Measurements from ENCODE around the gene MTERF4. TPM values are rescaled to one million over a fixed set of nuclear protein-coding genes. Genes with fewer than 3 reads are reported as not detected.

The MTERF4 gene
- total RNA-seq, 1 experiment from 2014 or later, result 37.6 TPM

- no peak for DNase-seq (ENCODE audit: low spot score)
These were observed 31.3 kb upstream of the MTERF4 start for GRCh38 chr2:241133436-241133820.

DNA sequence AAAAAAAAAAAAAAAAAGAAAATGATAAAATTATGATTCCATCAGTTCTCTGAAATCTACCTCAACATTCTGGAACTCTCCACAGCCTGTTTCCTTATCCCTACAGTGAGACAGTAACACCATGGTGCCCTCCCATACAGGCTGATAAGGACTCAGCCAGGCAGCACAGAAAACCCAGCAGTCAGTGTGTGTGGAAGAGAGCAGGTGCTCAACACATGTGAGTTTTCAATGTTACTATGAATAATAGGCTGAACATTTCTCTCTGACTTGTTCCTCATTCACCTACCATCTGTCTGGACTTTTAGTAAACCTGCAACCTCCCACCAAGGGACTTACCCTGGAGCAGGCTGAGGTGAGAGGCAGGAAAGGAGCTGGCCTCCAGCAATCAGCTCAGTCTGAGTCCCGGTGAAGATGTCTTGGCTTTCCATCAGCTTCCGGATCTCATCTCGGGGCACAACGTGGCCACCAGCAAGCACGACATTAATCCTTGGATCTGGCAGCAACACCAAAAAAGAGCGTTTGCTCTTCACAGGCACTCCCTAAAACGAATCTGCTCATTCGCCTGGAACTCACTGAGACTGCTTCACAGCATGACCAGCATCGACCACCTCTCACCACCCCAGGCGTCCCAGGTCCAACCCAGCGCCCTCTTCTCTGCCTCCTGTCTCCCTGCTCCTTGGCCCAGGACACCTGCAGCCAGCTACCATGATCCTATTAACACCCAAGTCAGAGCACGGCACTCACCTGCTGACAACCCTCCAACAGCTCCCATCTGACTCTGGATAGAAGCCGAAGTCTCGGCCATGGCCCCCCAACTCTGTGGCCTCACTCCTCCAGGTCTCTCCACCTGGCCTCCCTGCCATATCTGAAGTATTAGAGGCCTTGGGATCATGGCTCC lies 30.7 kb upstream of the MTERF4 start:
- no peak for DNase-seq (ENCODE audit: low spot score)

DNA sequence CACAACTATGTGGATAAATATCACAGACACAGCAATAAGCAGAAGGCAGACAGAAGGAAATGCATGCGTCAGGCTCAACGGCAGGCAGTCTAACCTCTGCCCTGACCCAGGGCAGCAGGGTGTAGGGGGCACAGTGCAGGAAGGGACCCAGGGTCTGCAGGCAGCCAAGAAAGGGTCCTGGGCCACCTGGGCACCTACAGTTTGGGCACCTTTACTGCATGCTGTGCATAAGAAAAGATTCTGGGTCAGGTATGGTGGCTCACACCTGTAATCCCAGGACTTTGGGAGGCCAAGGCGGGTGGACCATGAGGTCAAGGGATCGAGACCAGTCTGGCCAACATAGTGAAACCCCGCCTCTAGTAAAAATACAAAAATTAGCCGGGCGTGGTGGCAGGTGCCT lies 29.4 kb upstream of the MTERF4 start:
- no peak for DNase-seq (ENCODE audit: low spot score)

DNA sequence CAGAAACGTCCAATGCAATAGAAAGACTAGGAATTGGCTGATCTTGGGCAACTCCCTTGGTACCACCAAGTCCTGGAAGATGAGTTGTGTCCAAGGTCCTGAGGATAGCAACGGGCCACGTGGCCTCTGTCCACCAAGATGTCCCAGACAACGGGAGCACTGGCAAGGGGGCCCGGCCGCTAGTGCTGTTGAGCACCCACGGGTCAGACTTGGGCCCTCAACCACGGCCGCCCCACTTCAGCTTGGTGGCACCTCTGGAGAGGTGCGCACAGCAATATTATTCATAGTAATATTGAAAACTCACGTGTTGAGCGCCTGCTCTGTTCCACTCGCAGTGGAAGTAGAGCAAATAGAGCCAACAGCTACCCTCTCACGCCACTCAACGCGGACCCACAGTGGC lies 28.2 kb upstream of the MTERF4 start:
- DNase-seq (ENCODE audit: low spot score), result no peak

DNA sequence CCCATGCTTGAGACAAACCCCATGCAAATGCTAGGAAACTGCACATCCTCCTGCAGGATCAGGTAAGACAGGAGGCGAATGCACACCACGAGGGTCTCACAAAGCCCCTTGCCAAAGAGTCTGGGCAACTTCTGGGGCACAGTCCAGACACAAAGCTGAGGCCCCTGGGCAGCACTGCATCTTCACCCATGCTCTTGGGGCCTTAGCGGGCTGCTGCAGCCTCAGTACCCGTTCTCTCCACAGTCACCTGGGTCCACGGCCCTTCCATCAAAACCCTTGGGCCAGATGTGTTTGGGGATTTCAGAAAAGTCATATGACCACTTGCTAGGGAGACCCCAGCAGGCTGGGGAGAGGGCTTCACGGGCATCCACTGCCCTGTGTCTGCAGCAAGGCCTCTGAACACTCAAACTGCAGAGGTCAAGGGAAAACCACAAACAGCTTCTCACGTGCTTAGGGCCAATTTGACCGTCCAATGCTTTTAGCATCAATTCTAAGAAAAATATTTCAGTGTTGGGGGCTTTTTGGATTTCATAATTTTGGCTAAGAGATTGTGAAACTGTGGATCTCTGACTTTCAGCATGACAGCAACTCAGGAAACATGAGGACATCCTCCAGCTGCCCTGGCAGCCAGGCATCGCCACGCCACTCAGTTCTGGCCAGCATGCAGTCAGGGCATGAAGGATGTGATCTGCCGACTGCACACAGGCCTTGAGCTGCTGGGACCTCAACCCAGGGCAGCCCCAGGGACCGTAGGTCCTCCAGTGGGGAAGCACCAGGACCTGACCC lies 27.2 kb upstream of the MTERF4 start:
- DNase-seq (ENCODE audit: low spot score), result no peak

DNA sequence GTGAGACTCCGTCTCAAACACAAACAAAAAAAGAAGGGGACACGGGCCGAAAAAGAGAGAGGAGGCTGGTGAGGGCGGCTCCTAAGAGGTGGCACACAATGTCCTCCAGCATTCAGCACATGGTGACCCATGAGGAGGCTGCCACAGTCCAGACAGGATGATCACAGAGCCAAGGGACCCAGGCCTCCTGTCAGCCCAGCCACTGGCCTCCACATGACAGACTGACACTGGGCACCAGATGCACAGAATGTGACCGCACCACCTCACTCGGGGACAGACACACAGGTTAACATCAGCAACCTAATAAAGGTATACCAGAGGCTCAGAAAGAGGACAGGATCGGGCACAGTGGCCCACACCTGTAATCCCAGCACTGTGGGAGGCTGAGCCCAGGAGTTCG lies 26.2 kb upstream of the MTERF4 start:
- no peak for DNase-seq (ENCODE audit: low spot score)

DNA sequence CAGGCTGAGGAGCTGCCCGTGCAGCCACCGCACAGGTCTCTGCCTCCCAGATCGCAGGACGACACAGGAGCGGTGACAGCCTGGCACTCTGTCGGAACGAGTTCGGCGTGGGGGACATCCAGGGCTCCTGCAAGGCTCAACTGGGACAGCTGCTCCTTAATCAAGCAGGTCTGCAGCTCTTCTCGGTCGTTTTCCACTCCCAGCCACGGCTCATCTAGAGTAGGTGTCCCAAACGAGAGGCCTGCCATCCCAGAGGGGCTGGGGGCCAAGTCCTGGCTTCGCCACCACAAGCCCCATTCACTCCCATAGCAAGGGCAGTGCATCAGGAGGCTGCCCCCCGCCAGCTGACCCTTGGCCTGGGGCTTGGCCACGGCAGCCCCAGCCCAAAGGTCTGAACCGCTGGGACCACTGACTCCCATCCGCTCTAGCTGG lies 24.7 kb upstream of the MTERF4 start:
- no peak for DNase-seq (ENCODE audit: low spot score)

DNA sequence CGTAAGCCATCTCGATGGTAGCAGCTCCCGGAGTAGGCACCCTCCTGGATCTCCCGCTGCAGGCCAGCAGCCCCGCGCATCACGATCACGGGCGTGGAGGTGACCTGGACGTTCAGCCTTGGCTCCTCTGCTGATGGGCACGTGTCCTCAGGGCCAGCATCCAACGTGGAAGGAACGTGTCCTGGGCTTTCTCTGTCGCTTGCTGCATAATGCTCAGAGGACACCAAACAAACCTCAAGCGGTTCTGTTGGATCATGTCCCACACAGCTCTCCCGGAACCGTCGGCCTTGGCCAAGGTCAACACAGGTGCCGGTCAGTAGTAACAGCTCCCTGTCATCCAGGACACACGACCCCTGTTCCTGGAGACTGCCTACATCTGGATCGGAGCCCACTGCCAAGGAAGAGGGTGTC lies 24.1 kb upstream of the MTERF4 start:
- DNase-seq (ENCODE audit: low spot score), result no peak

DNA sequence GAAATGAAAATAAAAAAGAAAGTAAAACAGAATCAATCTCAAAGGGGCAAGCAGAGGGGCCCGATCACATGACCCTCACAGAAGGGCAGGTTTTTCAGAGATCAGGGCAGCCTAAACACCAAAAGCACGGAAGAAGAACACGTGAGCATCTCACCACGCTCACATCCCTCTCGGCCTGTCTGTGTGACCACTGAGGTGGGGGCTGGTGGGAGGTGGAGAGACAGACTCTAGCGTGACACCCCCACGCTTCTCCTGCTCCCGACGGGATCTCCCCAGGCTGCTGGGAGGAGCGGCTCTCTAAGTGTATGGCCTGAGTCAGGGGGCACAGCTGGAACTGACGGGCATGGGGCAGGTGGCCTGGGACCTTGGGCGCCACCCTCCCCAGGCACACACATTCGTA lies 23.5 kb upstream of the MTERF4 start:
- DNase-seq (ENCODE audit: low spot score), result no peak

DNA sequence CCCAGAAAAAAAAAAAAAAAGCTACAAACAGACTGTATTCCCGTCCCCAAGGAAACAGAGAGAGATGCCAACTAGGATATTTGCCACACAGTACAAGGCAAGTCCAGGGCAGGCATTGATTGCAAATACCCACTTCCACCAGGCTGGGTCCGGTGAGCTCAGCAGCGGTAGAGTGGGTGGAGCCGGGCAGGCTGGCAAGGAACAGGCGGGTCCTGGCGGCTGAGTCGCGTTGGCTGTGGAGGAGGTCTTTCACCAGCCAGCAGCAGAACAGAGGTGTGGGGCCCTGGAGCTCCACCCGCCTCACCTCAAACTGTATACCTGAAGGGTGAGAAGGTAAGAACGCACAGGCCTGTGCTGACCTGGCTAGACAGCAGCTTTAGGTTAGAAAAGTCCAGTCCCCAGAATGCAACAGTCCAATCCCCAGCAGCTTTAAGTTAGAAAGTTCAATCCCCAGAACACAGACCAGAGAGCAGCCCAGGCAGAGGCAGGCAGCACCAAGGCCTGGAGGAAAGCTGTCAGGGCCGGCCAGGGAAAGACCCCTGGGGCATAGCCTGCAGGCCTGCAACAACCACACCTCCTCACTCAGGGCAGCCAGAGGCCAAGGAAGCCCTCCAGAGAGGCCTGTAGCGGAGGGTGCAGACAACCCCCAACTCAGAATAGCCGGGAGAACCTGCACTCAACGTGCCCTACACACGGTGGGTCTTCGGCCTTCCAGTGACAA lies 21.9 kb upstream of the MTERF4 start:
- DNase-seq (ENCODE audit: low spot score), result no peak

- DNase-seq (ENCODE audit: low spot score), result no peak
These were observed 20.4 kb upstream of the MTERF4 start for GRCh38 chr2:241122376-241123002.

- no peak for DNase-seq (ENCODE audit: low spot score)
These were observed 18.9 kb upstream of the MTERF4 start for GRCh38 chr2:241121008-241121407.

GRCh38 chr2:241120440-241120839 lies 18.4 kb upstream of the MTERF4 start:
- no peak for DNase-seq (ENCODE audit: low spot score)

DNA sequence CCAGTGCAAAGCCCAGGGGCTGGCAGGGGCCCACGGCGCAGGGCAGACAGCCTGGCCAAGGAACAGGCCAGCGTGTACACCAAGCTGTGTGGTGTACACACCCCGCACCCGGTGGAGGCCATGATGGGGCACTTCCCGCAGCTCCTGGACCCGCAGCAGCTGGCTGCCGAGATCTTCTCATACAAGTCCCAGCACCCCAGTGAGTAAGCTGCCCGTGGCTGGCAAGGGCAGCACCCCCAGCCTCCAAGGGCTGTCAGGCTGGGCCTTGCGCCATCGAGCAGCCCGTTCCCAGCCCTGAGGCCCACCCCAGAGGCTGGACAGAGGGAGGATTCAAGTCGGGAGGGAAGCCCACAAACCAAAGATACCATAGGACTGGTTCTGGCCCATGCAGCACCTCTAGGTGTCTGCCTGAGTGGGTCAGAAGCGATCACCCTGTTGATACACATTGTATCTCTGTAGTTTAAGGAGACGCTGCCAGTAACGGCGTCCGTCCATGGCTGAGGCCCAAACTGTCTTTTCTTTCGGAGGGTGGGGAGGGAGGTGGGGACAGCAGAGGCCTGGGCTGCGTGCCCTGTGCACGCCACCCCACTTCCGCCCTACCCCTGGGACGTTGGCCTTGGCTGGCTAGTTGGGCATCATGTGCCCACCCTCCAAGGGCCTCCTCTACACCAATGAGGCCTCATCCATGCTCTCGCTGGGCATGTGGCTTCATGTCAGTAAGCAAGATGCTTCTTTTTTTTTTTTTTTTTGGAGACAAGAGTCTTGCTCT lies 16.8 kb upstream of the MTERF4 start:
- DNase-seq (ENCODE audit: low spot score), result no peak

- DNase-seq (ENCODE audit: low spot score), result no peak
These were observed 14.8 kb upstream of the MTERF4 start for GRCh38 chr2:241116606-241117560.

DNA sequence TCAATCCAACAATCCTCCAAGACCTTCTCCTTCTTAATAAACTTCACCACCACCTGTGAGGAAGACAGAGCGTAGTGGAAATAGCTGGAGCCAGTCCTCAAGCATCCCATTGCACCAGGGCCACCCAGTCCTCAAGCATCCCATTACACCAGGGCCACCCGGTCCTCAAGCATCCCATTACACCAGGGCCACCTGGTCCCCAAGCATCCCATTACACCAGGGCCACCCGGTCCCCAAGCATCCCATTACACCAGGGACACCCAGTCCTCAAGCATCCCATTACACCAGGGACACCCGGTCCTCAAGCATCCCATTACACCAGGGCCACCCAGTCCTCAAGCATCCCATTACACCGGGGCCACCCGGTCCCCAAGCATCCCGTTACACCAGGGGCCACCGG lies 13.3 kb upstream of the MTERF4 start:
- no peak for DNase-seq (ENCODE audit: low spot score)

DNA sequence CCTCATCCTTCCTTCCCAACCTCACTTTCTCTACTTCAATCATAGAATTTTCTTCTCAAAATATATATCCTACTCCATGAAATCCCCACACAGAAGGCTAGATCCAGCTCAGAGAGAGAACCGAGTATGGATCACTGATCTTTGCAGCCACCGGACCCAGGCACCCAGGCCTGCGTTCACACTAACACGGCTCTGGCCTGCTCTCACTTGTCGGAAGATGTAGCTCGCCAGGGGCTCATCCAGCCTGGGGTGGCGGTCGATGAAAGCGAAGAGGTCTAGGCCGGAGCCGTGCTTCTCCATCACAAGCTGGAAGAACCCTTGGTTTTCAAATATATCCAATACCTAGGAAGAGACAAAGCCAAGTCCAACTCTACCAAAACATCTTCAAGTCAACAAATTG lies 12.7 kb upstream of the MTERF4 start:
- DNase-seq (ENCODE audit: low spot score), result no peak

DNA sequence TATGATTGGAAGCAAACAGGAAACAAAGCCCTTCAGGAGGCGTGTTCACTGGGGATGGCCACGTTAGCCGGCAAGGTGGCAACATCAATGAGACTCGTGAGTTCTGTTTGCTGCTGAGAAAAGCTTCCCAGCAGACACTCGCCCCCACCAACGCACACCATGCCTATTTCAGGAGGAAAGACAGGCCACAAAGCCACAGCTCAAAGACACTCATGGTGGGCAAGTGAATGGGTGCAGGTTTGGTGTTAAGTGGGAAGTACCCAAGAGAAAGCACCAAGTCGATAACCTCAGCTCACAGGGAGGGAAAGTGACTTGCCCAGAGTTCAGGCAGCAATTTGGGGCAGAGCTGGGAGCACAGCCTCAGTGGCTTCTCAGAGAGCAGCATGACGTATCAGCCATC lies 10.5 kb upstream of the MTERF4 start:
- DNase-seq (ENCODE audit: low spot score), result no peak

DNA sequence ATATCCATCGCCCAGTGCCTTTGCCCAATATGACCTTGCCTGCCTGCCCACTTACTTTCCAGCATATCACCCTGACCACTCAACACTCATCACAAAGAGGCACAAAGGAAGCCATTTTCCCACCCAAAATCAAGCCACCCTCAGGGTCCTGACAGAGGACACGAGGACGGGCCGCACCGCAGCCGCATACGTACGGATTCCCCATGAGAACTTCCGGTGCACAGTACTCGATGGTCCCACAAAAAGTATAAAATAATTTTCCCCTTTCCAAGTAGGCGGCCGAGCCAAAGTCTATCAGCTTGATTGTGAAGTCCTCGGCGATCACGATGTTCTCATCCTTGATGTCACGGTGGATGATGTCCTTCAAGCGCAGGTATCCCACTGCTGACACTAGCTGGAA lies 10.0 kb upstream of the MTERF4 start:
- no peak for DNase-seq (ENCODE audit: low spot score)

DNA sequence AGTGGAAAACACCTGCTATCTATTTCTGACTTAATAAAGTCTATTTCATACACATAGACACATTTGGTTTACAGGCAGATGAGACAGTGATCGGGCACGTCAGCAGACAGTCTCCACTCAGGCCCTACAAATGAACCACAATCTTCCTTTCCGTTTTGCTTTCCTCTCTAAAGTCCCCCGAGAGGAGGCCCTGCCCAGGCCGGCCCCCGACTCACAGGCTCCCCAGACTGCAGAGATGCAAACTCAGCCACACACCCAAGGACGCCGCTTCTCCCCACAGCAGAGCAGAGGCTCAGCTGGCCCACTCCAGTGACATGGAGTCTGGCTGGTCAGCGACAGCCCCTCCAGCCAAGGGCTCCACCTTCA lies 9.3 kb upstream of the MTERF4 start:
- DNase-seq (ENCODE audit: low spot score), result no peak
